ENCODE data around the gene PNPLA2. TPM values are rescaled to one million over a fixed set of nuclear protein-coding genes. Genes with fewer than 3 reads are reported as not detected.

The PNPLA2 gene
- total RNA-seq, 6 experiments from 2014 or later = 33.2 to 97.1 (median 69.6) TPM

- Histone ChIP-seq H3K36me3 (no peaks in the 10 kb centered on the region), H3K27me3 (no peaks in the 10 kb centered on the region), H3K27ac (no peak overlapping the region), H3K9me3 (no peaks in the 10 kb centered on the region), H3K4me3 (no peak overlapping the region), H3K4me1 (peaks cover 0 to 70% (median 29%) of the 10 kb centered on the region in 4 donors)
- no peak for ATAC-seq
- DNase-seq = no peak
- intact Hi-C loops (cut with DNase I) = no loop called here
- WGBS (ENCODE audit: insufficient coverage, low coverage, low lambda C conversion rate, missing lambda C conversion rate) = 68% methylated on average over 10 of the region's 31 CpGs
- TF ChIP-seq POLR2A (IDR thresholded peaks at IDR 0.05) (no peak), CTCF (IDR thresholded peaks at IDR 0.05) (no peak)
Measured at GRCh38 chr11:831118-831864, 12.6 kb downstream of the PNPLA2 start.

GRCh38 chr11:831961-832528 is 13.3 kb downstream of the PNPLA2 start:
- peaks cover 0 to 62% (median 25%) of the 10 kb centered on the region in 4 donors for H3K4me1 ChIP-seq
- TF ChIP-seq POLR2A (IDR thresholded peaks at IDR 0.05) (no peak), CTCF (IDR thresholded peaks at IDR 0.05) (no peak)
- 40% methylated on average over 2 of the region's 23 CpGs for WGBS (ENCODE audit: insufficient coverage, low coverage, low lambda C conversion rate, missing lambda C conversion rate)
- H3K36me3 ChIP-seq = peaks cover 0 to 6% (median under 1%) of the 10 kb centered on the region in 4 donors
- no peaks in the 10 kb centered on the region for H3K27me3 ChIP-seq
- ATAC-seq (no peak), DNase-seq (no peak)
- intact Hi-C loops (cut with DNase I) = no loop called here
- no peak overlapping the region for H3K27ac ChIP-seq
- no peaks in the 10 kb centered on the region for H3K9me3 ChIP-seq
- H3K4me3 ChIP-seq = peak overlapping the region; percentile 37 to 75 (median 43)

- intact Hi-C loops (cut with DNase I) = no loop called here
- peaks cover 0 to 11% (median 4%) of the 10 kb centered on the region in 4 donors for H3K36me3 ChIP-seq
- DNase-seq = peak in 1 of 3 donors; percentile 73
Measured at GRCh38 chr11:832529-833113, 13.9 kb downstream of the PNPLA2 start, which contains the start of gene CD151. Gene CD151, plus strand, starts transcription at chr11:832952. Its CDS starts 3,118 bp downstream, at chr11:836070.

More at GRCh38 chr11:832529-833113, 13.9 kb downstream of the PNPLA2 start, which contains the start of gene CD151:
- Histone ChIP-seq H3K27me3 (no peaks in the 10 kb centered on the region), H3K9me3 (no peaks in the 10 kb centered on the region), H3K27ac (peak within 1 kb of the TSS; percentile 4 to 82 (median 63)), H3K4me1 (peaks cover 0 to 57% (median 25%) of the 10 kb centered on the region in 4 donors), H3K4me3 (peak within 1 kb of the TSS; percentile 75 to 85 (median 84))
- TF ChIP-seq POLR2A (IDR thresholded peaks at IDR 0.05) (no peak), CTCF (IDR thresholded peaks at IDR 0.05) (no peak)
- peak; percentile 9 to 39 (median 36) for ATAC-seq
- 20% methylated on average over 7 of the region's 67 CpGs for WGBS (ENCODE audit: insufficient coverage, low coverage, low lambda C conversion rate, missing lambda C conversion rate)
